ENCODE data around the gene ATP8A2. TPM values are rescaled to one million over a fixed set of nuclear protein-coding genes. Genes with fewer than 3 reads are reported as not detected.

Gene ATP8A2
- polyA plus RNA-seq, 4 donors = 5.2 to 11.3 (median 6.8) TPM

DNA sequence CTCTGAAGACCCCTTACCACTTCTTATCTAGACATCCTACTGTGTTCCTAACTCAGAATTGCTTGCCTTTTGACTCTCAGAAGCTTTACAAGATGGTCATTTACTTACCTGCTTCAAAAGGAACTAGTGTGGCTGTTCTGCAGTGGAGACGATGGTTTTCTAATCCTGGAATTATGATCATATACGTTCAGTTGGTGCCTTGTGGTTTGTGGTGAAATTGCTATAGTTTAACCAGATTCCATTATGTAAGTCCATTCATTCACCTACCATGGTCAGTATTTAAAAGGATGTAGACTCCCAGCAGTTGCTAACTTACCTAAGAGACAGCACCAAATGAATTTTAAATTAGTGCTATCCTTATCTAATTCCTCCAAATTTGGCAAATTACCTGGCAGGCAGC lies 469.2 kb downstream of the ATP8A2 start:
- DNase-seq (ENCODE audit: low read depth in 4 of 4, low spot score in 3 of 4) = no peak

DNA sequence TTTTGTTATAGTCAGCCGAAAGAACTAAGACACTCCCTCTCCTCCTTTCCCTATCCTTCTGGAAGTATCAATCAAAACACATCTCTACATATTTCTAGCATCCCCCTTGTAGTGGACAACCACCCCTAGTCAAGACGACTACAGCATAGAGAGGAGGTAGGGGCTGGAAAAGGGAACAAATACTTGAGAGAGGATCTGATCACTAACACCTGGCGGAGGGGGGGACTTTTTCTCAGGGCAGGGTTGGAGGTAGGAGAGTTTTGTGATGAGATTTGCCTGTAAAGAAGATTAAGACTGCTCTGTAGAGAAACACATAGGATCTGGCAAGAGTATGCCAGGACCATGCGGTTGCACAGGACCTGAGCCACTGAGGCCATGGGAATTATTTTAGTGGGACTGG lies 471.9 kb downstream of the ATP8A2 start:
- DNase-seq (ENCODE audit: low read depth in 4 of 4, low spot score in 3 of 4) = no peak

DNA sequence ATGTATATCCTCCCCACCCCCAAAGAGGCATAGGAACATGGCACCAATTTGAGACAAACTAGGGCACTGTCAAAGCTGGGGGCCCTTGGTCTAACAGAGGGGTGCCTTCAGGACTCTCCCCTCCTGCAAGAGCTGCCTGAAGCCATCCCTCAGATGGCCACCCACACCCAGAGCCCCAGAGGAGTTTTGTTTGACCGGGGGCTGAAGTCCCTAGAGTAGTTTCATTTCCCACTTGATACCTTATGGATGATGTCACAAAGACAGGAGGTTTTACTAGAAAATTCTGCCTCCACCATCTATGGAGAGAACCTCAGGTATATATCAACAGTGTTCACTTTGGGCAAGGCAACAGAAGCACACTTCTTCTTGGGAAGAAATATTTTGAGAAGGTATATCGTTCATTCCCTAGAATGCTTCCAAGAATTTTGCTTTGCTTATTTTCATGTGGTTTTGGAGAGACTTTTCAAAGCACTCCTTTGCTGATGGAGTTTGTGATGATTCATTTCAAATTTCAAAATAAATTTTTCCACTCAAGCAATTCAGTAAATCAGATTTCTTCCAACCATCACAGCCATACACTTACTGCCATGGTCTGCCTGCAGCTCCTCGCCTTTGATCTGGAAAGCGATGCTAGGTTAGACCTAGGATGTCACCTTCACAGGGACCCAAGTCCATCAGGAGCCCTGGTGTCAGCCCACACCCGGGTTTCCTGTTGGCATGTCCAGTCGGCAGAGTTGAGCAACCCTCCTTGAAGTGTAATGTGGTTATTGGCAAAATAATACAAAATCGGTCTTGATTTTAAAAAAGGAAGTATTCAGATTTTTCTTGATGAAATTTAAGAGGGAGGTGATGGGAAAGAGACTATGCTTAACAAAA lies 473.0 kb downstream of the ATP8A2 start:
- no peak for DNase-seq (ENCODE audit: low read depth in 4 of 4, low spot score in 3 of 4)

DNA sequence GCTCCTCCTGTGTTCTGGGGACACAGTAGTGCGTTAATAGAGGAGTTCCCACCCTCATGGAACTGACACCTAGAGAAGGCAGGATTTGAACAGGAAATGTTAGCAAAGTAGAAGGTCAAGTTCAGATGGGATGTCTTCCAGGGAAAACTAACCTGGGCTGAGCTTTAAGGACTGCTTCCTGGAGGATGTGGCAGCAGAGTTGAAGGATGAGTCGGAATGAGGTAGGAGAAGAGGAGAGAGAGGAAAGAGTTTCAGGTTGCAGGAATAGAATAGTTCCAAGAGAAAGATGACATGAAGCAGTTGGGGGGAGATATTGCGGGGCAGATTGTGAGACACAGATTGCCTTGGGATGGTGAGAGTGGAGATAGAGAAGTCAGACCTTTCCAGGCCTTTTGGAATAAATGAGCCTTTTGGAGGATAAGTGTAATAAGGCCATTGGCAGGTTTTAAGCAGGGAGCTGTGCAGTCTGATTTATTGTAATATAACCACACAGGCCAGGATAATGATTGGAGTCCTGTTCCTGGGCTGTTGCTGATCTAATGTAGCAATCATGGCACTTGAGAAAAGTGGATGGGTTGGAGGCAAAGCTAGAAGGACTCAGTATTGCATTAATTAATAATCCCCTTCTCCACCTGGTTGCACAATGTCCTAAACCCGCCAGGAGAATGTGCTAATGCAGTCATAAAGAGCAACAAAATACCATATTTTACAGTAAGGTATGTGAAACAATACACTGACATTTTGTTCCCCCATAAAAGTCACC lies 474.6 kb downstream of the ATP8A2 start:
- no peak for DNase-seq (ENCODE audit: low read depth in 4 of 4, low spot score in 3 of 4)

DNA sequence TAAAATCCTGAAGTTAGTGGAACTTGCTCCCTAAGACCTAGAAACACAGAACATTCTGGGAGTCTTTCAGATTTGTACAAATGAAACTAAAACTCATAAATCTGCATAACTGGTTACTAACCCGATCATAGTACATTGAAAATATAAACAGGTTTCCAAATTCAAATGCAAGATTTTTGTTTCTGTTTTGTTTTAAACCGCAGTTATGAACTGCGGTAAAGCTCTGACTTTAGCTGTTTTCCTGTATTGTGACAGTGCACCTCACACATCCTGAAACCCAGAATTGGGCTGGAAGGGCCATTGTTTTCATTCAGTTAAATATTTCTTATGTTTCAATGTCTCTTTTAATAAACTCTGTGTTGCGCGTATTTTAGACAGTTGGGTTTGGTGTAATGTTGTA lies 475.4 kb downstream of the ATP8A2 start:
- no peak for DNase-seq (ENCODE audit: low read depth in 4 of 4, low spot score in 3 of 4)

DNA sequence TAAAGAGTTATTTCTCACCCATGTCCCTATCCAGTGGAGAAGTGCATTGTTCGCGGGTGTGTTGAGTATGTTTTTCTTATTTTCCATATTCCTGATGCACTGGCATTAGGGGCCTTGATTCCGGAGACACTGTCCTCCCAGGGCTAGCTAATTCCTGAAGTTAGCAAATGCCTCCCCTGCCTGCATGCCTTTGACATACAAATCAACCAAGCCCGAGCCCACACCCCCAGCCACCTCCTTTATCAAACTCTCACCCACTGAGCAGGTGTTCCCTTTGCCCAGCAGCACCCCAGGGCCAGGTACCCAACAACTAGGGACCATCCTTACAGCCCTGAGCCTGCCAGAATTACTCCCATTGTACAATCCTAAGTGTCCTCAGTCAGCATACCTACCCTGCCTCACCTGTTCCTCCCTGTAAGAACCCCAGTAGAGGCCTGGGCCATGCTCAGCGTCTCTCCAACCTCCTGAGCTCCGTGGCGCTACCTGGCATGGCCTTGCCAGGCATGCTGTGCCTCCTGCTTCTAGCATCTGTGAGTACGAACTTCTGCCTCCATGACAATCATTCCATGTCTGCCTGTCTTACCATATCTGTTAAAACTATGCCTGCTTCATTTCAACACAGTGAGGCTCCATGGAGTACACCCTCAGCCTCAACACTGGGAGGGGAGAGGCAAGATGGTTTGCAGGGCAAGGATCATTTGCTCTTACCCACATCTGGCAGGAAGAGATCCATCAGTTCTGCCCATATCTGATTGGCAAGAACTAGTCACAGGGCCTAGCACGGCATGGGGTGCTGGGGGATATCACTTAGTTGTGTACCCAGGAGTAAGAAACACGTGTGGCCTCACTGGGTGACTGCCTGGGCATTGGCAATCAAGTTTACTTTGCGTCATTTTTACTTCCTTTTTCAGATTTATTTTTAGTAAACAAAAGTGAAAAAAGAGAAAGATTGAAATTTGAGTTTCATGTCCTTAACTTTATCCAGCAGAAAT lies 476.2 kb downstream of the ATP8A2 start:
- no peak for DNase-seq (ENCODE audit: low read depth in 4 of 4, low spot score in 3 of 4)

DNA sequence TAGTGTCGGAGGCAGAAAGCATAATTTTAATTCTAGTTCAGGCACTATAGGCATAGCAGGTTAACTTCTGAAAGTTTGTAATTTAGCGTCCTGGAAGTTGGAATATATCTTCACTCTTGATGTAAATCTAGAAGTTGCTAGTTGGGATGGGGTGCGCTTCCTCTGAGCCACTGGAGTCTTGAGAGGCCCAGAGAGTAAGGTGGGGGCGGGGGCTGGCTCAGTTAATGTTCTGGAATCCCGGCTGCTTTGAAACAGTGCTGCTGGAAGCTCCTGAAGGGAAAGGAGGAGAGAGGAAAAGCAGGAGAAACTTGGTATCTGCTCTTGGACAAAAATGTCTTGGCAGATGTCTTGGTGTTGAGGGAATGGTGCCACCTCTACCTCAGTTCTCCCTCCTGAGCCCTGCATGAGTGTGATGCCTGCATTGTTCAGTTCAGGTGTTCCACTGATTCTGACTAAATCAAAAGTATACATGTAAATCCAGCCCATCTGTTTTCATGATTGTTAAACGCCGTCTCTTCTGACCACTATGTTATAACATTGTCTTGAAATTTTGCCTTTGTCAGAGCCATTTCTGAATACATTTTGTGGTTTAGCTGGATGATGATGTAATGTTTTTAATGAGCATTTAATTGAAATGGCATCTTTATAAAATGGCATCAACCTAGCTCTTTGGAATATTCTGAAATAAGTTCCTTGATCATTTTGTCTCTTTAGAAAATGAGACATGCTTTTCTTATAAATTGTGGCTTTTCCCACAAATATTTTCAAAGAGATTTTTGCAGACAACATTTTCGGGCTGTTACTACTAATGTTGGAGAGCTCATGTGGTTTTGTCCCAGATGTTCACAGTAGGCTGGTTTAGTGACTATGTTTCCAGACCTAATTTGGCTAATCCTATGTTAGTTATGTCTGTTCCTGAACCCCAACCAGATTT lies 477.3 kb downstream of the ATP8A2 start:
- DNase-seq (ENCODE audit: low read depth in 4 of 4, low spot score in 3 of 4) = no peak

DNA sequence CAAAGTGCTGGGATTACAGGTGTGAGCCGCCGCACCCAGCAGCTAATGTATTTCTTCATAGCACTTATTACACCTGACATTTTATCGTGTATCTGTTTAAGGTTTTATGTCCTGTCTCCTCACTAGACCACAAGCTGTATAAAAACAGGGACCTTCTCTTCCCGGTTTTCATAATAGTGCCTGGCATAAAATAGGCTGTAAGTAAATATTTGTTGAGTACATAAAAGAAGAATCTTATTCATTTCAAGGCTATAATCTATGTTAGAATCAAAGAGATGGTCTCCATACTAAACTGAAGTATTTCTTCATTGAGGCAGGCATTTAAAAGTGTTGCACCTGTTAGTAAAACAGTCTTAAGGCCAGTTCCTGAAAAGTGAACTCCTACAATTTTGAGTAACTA lies 486.1 kb downstream of the ATP8A2 start:
- DNase-seq (ENCODE audit: low read depth in 4 of 4, low spot score in 3 of 4) = no peak

DNA sequence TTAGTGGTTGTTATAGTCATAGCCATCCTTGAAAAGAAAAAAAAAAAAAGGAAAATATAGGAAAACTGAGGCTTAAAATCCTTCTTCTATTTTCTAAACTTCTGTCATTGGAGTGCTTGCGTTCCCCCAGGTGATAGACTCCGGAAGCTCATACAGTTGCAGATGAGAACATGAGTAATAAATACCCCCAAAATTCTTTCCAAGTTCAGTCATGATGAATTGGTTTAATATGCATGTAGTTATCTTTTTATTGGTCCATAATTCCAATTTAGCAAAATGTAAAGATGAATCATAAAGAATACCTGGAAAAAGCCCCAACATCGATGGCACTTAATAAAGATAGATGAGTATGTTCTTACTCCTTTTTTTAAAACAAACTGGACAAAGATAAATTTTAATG lies 487.8 kb downstream of the ATP8A2 start:
- DNase-seq (ENCODE audit: low read depth in 4 of 4, low spot score in 3 of 4) = no peak

DNA sequence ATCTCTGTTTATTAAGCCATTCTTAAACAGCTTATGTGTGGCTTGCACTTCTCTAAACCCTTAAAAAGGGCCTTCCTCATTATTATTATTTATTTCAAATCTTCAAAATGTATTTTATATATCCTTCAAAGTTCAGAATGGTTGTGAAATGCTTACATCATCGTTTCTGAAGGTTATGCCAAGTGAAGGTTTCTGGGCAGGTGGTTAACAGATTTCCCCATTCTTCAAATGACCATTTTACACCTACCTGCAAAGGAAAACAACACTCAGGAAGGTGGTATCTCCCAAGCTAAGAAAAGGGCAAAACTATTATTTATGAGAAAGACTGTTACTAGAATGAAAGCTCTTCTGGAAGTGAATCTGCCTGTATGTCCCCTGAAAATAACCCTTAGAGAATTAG lies 488.5 kb downstream of the ATP8A2 start:
- DNase-seq (ENCODE audit: low read depth in 4 of 4, low spot score in 3 of 4) = no peak

DNA sequence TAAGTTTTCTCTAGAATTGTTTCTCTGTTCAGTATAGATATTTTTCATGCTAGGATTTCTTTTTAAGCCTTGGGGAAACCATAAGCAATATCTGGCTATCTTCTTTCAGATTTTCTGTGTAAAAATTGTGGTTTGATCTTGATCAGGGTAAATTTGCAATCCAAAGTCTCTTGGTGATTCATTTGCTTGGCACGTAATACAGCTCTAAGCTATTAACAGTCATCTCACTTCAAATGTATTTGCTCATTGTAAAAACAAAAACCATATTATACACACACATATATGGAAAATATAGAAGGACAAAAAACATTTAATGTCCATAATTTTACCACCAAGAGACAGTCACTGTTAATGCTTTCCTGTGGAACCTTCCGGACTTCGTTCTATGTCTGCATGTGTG lies 489.1 kb downstream of the ATP8A2 start:
- no peak for DNase-seq (ENCODE audit: low read depth in 4 of 4, low spot score in 3 of 4)

DNA sequence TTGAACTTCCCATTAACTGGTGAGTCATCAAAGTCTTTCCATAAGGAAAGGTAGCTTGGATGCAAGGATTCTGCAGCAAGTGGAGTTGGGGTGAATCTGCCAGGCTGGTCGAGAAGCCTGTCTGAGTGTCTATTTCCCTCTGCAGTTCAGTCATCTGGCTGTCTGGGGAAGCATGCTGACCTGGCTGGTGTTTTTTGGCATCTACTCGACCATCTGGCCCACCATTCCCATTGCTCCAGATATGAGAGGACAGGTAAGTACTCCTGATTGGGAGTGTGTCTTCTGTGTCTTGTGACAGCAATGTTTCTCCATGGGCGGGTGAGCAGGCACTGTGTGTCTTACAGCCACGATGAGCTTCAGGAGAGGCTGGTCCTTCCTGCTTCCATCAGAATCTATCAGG lies 490.4 kb downstream of the ATP8A2 start:
- DNase-seq (ENCODE audit: low read depth in 4 of 4, low spot score in 3 of 4) = no peak

DNA sequence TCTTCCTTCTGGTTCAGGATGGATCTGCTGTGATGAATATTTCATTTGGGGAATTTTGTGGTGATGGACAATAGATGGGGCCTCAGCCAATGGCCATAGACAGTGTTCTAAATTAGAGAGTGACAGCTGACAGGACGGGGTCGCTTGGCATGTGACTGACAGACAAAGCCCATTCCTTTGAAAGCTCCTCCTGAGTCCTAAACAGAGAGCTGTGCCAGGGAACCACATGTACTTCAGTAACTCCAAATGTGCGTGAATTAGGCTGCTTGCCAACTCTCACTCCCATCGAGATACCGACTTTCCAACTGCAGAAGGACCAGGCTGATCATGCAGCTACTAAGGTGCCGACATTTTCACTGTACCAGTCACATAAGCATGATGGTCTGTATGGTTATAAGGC lies 492.3 kb downstream of the ATP8A2 start:
- no peak for DNase-seq (ENCODE audit: low read depth in 4 of 4, low spot score in 3 of 4)

DNA sequence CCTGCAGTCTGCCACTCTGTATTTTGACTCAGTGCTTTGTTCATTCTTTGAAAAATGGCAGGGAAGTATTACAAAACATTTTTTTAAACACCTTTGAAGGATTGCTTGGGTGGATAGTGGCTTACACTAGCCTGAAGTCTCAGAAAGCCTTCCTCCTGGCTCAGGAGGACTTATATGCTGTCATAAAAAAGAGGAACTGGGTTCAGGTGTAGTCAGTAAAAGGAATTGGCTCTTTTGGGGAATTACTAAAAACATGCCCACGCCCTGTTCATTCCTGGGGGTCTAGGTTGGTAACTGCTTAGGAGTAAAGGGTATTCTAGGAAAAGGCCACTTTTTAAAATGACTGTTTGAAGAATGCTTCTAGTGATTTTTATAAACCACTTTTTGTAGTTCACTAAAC lies 493.2 kb downstream of the ATP8A2 start:
- no peak for DNase-seq (ENCODE audit: low read depth in 4 of 4, low spot score in 3 of 4)

DNA sequence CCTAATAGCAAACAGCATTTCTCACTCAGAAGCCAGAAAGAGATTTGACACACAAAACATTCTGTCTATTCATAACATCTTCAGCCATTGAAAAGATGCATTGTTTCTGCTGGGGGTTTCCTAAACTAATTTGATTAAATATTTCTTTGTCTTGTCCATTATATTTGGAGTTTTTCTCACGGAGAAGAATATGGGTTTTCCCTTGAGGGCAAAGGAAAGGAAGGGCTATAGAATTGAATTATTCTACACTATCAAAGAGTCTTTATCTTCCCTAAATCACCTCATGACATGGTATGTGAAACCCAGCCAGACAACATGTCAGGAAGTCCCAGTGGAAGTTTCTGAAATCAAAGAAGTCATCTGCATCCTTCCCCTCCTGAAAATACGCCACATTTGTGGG lies 493.6 kb downstream of the ATP8A2 start:
- no peak for DNase-seq (ENCODE audit: low read depth in 4 of 4, low spot score in 3 of 4)

DNA sequence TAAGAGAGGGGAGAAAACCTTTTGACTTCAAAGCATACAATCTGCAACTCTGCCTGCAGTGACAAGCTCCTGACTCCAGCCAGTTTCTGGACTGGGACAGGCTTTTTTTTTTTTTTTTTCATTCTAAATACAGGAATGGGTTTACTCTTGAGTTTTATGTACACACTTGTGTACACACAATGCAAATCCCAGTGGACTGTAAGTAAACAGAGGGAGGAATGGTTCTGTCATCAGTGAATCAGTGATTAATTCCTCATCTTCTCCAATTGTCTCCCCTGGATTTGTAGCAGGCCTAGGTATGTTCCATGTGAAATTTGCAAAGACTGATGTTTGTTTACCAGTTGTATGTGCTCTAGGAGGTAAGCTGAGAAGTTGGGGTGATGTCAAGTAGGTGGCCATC lies 495.3 kb downstream of the ATP8A2 start:
- no peak for DNase-seq (ENCODE audit: low read depth in 4 of 4, low spot score in 3 of 4)

DNA sequence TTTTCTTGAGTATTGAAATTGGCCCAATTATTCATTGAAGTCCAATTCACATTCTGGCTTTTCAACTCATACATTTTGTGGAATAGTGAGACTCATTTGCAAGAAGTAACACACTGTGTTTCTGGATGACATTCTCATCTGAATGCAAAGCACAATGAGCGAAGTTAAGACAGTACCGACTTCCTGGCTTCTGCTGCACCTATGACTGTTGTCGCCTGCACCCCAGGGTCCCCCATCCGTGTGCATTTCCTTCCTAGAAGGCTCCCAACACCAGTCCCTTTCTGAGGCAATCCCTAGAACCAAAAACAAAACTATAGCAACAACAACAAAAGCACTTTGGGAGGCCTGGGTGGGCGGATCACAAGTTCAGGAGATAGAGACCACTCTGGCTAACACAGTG lies 496.7 kb downstream of the ATP8A2 start:
- no peak for DNase-seq (ENCODE audit: low read depth in 4 of 4, low spot score in 3 of 4)

DNA sequence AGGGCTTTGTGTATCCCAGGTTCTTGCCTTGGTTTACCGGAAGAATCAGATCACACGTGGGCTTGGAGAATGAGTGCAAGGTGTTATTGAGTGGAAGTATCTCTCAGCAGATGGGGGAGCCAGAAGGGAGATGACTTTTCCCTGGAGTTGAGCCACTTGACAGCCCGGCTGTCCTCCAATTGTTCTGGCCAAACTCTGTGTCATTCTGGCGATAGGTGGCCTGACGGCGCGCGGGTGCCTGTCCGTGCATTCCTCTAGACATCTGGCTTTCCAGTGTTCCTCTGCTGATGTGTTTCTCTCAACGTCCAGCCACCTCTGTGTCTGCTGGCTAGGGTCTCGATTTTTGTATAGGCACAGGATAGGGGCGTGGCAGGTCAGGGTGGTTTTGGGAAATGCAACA lies 498.2 kb downstream of the ATP8A2 start:
- DNase-seq (ENCODE audit: low read depth in 4 of 4, low spot score in 3 of 4) = no peak

DNA sequence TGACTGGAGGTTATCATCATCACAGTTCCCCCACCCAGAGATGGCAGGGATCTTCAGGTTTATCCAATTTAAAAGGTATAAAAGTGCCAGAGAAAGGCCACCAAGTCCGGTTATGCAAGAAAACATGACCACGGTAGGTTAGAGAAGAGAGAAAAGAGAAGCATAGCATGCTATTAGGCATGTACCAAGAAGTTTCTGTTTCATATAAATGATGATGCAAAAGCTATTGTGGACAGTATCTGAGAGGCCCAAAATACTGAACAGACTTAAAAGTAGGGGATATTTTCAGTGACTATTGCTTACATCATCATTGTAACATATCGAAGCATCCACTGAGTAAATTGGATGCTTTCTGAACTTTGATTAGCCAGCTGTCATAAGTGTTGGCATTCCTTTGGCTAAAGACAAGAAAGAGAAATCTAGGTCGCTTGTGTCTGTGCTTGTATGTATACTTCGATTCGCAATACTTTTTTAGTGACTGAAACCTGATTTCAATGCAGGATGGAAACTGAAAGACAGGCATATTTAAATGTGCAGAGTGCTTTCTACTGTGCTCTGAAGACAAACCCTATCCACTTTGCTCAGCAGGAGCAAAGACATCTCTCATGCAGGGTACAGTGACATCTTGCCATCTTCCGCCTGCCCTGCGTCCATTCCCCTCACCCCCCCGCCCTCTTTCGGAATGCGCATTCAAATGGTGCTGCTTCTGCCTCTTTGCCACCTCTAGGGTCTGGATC lies 499.8 kb downstream of the ATP8A2 start:
- no peak for DNase-seq (ENCODE audit: low read depth in 4 of 4, low spot score in 3 of 4)

Measured in left renal pelvis (tissue), 4 donors.